ENCODE results near the gene TGM2. TPM values are rescaled to one million over a fixed set of nuclear protein-coding genes. Genes with fewer than 3 reads are reported as not detected.
A peak's percentile ranks its signal among the peaks of the same experiment; 100 is the strongest.

The TGM2 gene
- total RNA-seq, 1 donor from 2014 or later = 529 TPM

- Histone ChIP-seq H3K27me3 (no peaks in the 10 kb centered on the region), H3K4me3 (no peak overlapping the region), H3K27ac (no peak overlapping the region), H3K36me3 (no peaks in the 10 kb centered on the region), H3K4me1 (peaks cover 5 to 11% of the 10 kb centered on the region in 2 donors), H3K9me3 (no peaks in the 10 kb centered on the region)
- TF ChIP-seq CTCF (IDR thresholded peaks at IDR 0.05) = no peak
- intact Hi-C loops (cut with DNase I) = no loop called here
- DNase-seq (ENCODE audit: low spot score in 2 of 2) = peak in 1 of 2 donors; percentile 49
These were observed 28.6 kb upstream of the TGM2 start for GRCh38 chr20:38193586-38194105.

DNA sequence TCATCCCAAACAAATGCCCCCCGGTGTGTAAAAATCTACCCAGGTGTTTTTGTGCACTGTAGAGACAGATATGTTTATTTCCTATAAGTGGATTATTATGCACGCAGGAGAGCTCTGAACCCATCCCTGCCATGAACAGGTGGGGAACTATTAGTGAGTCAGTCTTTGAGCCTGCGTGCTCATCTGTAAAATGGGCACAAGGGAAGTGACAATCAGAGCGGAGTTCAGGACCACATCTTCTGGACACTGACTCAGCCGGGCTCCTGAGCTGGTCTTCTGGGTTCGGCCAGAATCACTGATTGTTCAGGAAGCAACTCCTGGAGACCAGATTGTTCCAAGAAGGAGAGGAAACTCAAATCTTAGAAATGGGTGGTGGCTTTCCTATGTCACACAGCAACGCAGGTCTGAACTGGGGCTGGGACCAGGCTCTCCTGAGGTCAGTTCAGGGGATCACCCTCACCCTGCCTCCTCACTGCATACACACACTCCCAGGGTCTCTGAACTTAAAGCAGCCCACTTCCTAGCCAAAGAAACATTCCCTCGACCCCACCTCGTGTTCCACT, 27.3 kb upstream of the TGM2 start:
- H3K9me3 ChIP-seq = no peaks in the 10 kb centered on the region
- DNase-seq (ENCODE audit: low spot score in 2 of 2) = peak in 1 of 2 donors; percentile 27
- H3K27me3 ChIP-seq = no peaks in the 10 kb centered on the region
- TF ChIP-seq CTCF (IDR thresholded peaks at IDR 0.05) = no peak
- peaks cover 5 to 11% of the 10 kb centered on the region in 2 donors for H3K4me1 ChIP-seq
- H3K4me3 ChIP-seq = no peak overlapping the region
- no peaks in the 10 kb centered on the region for H3K36me3 ChIP-seq
- intact Hi-C loops (cut with DNase I) = no loop called here
- H3K27ac ChIP-seq = no peak overlapping the region

DNA sequence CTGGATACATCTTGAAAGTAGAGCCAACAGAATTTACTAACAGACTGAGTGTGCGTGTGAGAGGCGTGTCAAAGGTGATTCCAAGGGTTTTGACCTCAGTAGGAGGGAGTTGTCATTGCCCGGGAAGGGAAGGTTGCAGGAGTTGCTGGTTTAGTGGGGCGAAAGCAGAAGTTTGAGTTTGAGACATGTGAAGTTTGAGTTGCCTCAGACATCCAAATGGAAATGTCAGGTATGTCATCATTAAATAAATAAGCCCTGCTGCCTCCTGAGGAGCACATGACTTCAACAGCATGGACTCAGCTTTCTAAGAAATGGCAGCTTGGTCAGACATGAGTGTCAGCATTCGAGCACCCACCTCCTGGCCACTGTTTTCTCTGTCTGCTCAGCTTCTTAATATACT, 26.6 kb upstream of the TGM2 start:
- DNase-seq (ENCODE audit: low spot score in 2 of 2) = peak in 1 of 2 donors; percentile 46
- Histone ChIP-seq H3K27ac (peak overlapping the region; percentile 50 to 65), H3K9me3 (no peaks in the 10 kb centered on the region), H3K27me3 (no peaks in the 10 kb centered on the region), H3K36me3 (no peaks in the 10 kb centered on the region), H3K4me3 (no peak overlapping the region), H3K4me1 (peaks cover 5 to 11% of the 10 kb centered on the region in 2 donors)
- no peak for TF ChIP-seq CTCF (IDR thresholded peaks at IDR 0.05)
- intact Hi-C loops (cut with DNase I) = loop anchor here (2.0 kb wide), 1 partner anchor 19 kb away; no protein-coding TSS in a partner anchor

DNA sequence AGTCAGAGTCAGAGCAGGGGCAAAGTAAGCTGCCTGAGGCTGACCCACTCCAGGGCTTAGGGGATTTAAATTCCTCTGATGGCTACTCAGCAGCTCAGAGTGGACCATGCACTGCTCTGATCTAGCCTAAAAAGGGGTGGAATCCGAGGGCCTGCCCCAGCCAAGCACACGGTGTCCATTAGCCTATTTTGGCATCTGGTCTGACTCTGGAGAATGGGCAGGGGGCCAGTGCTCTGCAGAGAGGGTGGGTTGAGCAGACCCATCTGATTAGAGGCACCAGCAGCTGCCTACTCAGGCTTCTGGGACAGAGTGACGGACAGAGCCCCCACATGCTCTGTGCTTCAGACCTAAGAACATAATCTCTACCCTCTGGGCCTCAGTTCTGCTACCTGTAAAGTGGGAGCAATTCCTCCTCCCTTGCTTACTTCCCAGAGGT, 25.9 kb upstream of the TGM2 start:
- intact Hi-C loops (cut with DNase I) = loop anchor here (2.0 kb wide), 1 partner anchor 20 kb away; no protein-coding TSS in a partner anchor
- no peak for TF ChIP-seq CTCF (IDR thresholded peaks at IDR 0.05)
- Histone ChIP-seq H3K27ac (peak overlapping the region; percentile 50 to 65), H3K4me3 (no peak overlapping the region), H3K4me1 (peaks cover 5 to 8% of the 10 kb centered on the region in 2 donors), H3K36me3 (no peaks in the 10 kb centered on the region), H3K9me3 (no peaks in the 10 kb centered on the region), H3K27me3 (no peaks in the 10 kb centered on the region)
- DNase-seq (ENCODE audit: low spot score in 2 of 2) = peak; percentile 42 to 82

GRCh38 chr20:38190166-38190565, 25.1 kb upstream of the TGM2 start:
- Histone ChIP-seq H3K36me3 (no peaks in the 10 kb centered on the region), H3K27ac (peak overlapping the region in 1 of 2 donors; percentile 65), H3K4me1 (peaks cover 5 to 6% of the 10 kb centered on the region in 2 donors), H3K27me3 (no peaks in the 10 kb centered on the region), H3K9me3 (no peaks in the 10 kb centered on the region), H3K4me3 (no peak overlapping the region)
- intact Hi-C loops (cut with DNase I) = loop anchor here (2.0 kb wide), 1 partner anchor 21 kb away; no protein-coding TSS in a partner anchor
- TF ChIP-seq CTCF (IDR thresholded peaks at IDR 0.05) = no peak
- peak in 1 of 2 donors; percentile 37 for DNase-seq (ENCODE audit: low spot score in 2 of 2)

Data from ascending aorta (tissue), 2 donors.